GM12874 (cell line): ENCODE data around the gene IL10RB.
A peak's percentile ranks its signal among the peaks of the same experiment; 100 is the strongest.

Experiments
- TF ChIP-seq, protein P1 (sequence below): IDR thresholded peaks from 2 replicates; pipeline ENCODE4 v1.5.1; 2011; ENCODE audit warnings: low read depth, mild to moderate bottlenecking, control low read depth, low read length, moderate library complexity; ENCODE audit not compliant: insufficient read depth

Gene IL10RB

DNA sequence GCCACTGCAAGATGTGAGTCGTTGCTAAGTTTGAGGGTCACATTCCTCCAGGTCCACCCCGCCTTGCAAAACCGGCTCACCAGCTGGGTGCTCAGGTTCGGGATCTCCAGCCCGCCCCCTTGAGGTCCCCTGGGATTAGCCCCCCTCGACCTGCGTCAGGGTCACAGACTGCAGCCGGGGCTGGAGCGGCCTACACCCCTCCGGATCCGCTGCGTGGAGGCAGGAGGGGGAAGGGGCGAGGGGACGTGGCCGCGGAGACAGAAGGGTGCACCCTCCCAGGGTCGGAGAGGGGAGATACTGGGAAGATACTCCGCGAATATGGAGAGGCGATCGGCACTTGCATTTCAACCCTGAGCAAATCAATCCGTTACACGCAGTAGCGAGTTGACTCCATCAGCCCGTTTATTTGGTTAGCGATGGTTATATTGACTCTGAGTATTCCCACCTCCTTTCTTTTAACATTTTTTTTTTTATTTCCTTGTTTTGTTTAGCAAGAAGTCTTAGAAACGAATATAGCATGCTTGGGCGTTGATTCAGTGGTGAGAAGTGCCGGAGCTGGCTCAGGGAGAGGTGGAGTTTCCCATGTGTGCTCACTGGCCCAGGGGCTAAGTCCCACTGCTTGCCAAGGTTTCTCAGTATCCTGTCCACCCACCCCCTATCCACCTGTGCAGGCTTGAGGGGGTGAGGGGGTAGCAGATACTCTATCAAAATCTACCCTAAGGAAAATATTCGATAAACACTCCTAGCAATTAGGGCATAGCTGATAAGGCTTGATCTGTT is 35.4 kb upstream of the IL10RB start:
- TF ChIP-seq, protein P1, sequence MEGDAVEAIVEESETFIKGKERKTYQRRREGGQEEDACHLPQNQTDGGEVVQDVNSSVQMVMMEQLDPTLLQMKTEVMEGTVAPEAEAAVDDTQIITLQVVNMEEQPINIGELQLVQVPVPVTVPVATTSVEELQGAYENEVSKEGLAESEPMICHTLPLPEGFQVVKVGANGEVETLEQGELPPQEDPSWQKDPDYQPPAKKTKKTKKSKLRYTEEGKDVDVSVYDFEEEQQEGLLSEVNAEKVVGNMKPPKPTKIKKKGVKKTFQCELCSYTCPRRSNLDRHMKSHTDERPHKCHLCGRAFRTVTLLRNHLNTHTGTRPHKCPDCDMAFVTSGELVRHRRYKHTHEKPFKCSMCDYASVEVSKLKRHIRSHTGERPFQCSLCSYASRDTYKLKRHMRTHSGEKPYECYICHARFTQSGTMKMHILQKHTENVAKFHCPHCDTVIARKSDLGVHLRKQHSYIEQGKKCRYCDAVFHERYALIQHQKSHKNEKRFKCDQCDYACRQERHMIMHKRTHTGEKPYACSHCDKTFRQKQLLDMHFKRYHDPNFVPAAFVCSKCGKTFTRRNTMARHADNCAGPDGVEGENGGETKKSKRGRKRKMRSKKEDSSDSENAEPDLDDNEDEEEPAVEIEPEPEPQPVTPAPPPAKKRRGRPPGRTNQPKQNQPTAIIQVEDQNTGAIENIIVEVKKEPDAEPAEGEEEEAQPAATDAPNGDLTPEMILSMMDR = peak; percentile 11; the same call in 1 of the 2 replicates

GRCh38 chr21:33231526-33231925 is 34.6 kb upstream of the IL10RB start:
- TF ChIP-seq, protein P1 = no peak

- TF ChIP-seq, protein P1 = no peak
These were observed 33.7 kb upstream of the IL10RB start for GRCh38 chr21:33232291-33233034.

- TF ChIP-seq, protein P1 = no peak
These were observed 31.3 kb upstream of the IL10RB start for GRCh38 chr21:33234635-33235520.

GRCh38 chr21:33236013-33236686 is 30.0 kb upstream of the IL10RB start:
- TF ChIP-seq, protein P1 = no peak

- TF ChIP-seq, protein P1 = no peak
These were observed 29.4 kb upstream of the IL10RB start for GRCh38 chr21:33236766-33237165.
